ENCODE results near the gene TOX4. TPM values are rescaled to one million over a fixed set of nuclear protein-coding genes. Genes with fewer than 3 reads are reported as not detected.
A peak's percentile ranks its signal among the peaks of the same experiment; 100 is the strongest.

The TOX4 gene
- polyA plus RNA-seq, 4 donors = 20.4 to 54.0 (median 24.7) TPM

DNA sequence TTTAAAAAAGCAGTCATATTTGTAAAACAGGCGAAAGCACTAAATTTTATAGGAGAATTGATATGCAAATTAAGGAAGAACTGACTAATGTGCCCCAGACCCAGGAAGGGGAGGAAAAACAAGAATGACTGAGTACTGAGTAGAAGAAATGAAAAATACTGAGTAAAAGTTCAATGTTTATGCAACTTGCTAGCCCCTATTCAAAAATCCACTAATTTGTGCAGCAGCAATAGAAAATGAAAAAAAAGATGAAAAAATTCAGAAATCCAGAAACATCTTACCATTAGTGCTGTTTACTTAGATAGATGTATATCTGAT is 27.1 kb upstream of the TOX4 start:
- Histone ChIP-seq H3K36me3 (ENCODE audit: control insufficient read depth in 3 of 3, insufficient read depth in 2 of 3, low read depth in 1 of 3, low read length in 3 of 3) (peaks cover 0 to 17% (median 0%) of the 10 kb centered on the region in 3 donors), H3K4me1 (ENCODE audit: control insufficient read depth in 3 of 3, insufficient read depth in 2 of 3, low read depth in 1 of 3, low read length in 2 of 3) (peaks cover 0 to 3% (median 1%) of the 10 kb centered on the region in 3 donors), H3K4me3 (ENCODE audit: low read depth in 1 of 3, low read length in 3 of 3) (no peak overlapping the region), H3K27ac (ENCODE audit: low read depth in 1 of 3, low read length in 2 of 3) (no peak overlapping the region), H3K9me3 (ENCODE audit: control insufficient read depth in 2 of 2, insufficient read depth in 1 of 2, low read depth in 1 of 2, low read length in 1 of 2) (no peaks in the 10 kb centered on the region), H3K27me3 (ENCODE audit: control insufficient read depth in 3 of 3, insufficient read depth in 3 of 3, low read length in 3 of 3) (no peaks in the 10 kb centered on the region)
- no peak for DNase-seq
- FAIRE-seq = no peak
- 76 to 91% (median 86%) methylated on average over 1 of the region's 1 CpG for WGBS, 3 donors

DNA sequence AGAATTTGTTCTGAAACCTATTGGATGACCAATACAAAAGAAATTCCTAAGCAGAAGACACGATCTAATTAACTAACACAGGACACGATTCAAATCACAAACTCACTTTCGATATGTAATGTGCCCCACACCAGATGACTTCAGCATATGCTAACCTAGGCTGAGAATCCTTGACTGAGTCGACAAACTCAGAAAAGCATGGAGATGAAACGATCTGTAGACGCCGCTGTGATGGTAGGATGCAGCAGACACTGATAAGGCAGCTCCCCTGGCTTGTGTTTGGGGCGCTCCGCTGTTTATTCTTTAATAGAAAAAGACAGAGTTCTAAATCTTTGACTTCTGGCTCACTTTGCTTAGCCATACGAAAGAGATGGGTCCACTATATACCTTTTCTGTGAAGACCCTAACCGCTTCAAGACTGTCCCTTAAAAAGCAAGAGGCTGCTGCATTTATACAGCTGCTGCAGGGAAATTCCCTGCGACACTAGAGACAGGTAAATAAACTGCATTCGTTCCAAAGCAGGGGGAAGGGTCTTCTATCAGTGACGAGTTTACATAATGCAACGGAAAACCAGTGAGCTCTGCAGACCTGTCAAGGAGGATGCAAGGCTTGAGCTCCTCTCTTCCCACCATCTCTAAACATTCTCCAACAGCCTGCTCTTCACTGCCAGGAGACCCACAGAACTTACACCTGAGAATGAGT is 22.0 kb upstream of the TOX4 start:
- peaks cover 0 to 5% (median 3%) of the 10 kb centered on the region in 3 donors for H3K4me1 ChIP-seq (ENCODE audit: control insufficient read depth in 3 of 3, insufficient read depth in 2 of 3, low read depth in 1 of 3, low read length in 2 of 3)
- H3K27ac ChIP-seq (ENCODE audit: low read depth in 1 of 3, low read length in 2 of 3) = peak overlapping the region; percentile 77 to 98 (median 89)
- H3K4me3 ChIP-seq (ENCODE audit: low read depth in 1 of 3, low read length in 3 of 3) = peak overlapping the region; percentile 53 to 97 (median 85)
- H3K36me3 ChIP-seq (ENCODE audit: control insufficient read depth in 3 of 3, insufficient read depth in 2 of 3, low read depth in 1 of 3, low read length in 3 of 3) = peaks cover 0 to 13% (median 0%) of the 10 kb centered on the region in 3 donors
- DNase-seq = peak; percentile 11 to 41
- no peak for FAIRE-seq
- H3K27me3 ChIP-seq (ENCODE audit: control insufficient read depth in 3 of 3, insufficient read depth in 3 of 3, low read length in 3 of 3) = no peaks in the 10 kb centered on the region
- WGBS, 3 donors = 3 to 22% (median 9%) methylated on average over 15 of the region's 15 CpGs
- no peaks in the 10 kb centered on the region for H3K9me3 ChIP-seq (ENCODE audit: control insufficient read depth in 2 of 2, insufficient read depth in 1 of 2, low read depth in 1 of 2, low read length in 1 of 2)

DNA sequence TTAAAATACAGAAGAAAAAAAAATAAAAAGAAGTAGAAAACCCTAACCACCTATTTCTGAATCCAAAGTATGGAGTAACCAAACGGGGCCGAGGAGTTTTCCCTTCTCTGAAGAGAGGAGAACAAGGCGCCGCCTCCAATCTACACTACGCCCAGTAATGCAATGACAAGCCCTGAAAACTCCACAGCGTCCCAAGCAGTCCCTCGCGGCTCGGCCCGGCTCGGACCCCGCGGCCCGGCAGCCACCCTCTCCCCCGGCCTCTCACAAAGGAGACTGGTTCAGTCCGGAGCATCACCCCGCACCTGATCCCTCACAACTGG is 21.4 kb upstream of the TOX4 start:
- no peaks in the 10 kb centered on the region for H3K27me3 ChIP-seq (ENCODE audit: control insufficient read depth in 3 of 3, insufficient read depth in 3 of 3, low read length in 3 of 3)
- DNase-seq (no peak), FAIRE-seq (no peak)
- H3K27ac ChIP-seq (ENCODE audit: low read depth in 1 of 3, low read length in 2 of 3) = peak overlapping the region; percentile 77 to 98 (median 89)
- H3K36me3 ChIP-seq (ENCODE audit: control insufficient read depth in 3 of 3, insufficient read depth in 2 of 3, low read depth in 1 of 3, low read length in 3 of 3) = peaks cover 0 to 14% (median 0%) of the 10 kb centered on the region in 3 donors
- H3K4me1 ChIP-seq (ENCODE audit: control insufficient read depth in 3 of 3, insufficient read depth in 2 of 3, low read depth in 1 of 3, low read length in 2 of 3) = peaks cover 0 to 5% (median 3%) of the 10 kb centered on the region in 3 donors
- H3K9me3 ChIP-seq (ENCODE audit: control insufficient read depth in 2 of 2, insufficient read depth in 1 of 2, low read depth in 1 of 2, low read length in 1 of 2) = no peaks in the 10 kb centered on the region
- 0 to 1% (median 0%) methylated on average over 17 of the region's 17 CpGs for WGBS, 3 donors
- H3K4me3 ChIP-seq (ENCODE audit: low read depth in 1 of 3, low read length in 3 of 3) = peak overlapping the region; percentile 53 to 97 (median 85)

DNA sequence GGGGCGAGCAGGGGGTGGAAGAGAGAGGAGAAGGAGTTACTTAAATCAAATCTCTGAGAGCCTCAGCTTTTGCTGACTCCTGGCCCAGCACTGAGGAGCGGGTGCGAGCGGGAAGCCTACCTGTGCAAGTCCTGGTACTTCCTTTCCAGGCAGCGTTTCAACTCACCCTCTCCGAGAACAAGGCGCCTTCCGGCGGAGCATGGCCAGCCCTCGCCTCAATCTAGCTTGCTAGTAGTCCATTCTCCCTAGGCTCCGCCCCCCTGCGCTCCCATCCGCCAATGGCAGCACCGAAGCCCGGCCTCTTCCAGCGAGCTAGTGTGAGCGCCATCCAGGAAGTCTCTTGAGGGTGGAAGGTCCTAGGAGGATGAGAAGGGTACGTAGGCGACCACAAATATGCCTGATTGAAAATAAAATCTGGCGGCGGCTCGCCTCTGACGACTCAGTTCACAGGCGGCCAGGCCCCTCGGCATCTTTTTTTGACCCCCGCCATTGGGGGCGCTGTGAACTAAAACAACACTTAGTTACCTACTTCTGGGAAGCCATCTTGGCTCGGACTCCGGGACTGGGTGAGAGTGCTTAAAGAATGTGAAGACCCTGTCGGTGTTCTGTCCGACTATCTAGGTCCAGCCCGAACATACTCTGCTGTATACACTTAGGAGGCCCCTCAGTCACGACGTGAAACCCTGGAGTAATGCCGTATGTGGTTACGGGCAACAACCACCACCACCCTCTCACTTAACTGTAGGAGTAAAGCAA is 20.9 kb upstream of the TOX4 start, which contains the start of gene CHD8:
Gene CHD8, minus strand, starts transcription at position 212 of the 756 bp plus-strand sequence. CDS start 24,480 bp downstream, outside the sequence.
- Histone ChIP-seq H3K36me3 (ENCODE audit: control insufficient read depth in 3 of 3, insufficient read depth in 2 of 3, low read depth in 1 of 3, low read length in 3 of 3) (peaks cover 0 to 20% (median 4%) of the 10 kb centered on the region in 3 donors), H3K27me3 (ENCODE audit: control insufficient read depth in 3 of 3, insufficient read depth in 3 of 3, low read length in 3 of 3) (no peaks in the 10 kb centered on the region), H3K9me3 (ENCODE audit: control insufficient read depth in 2 of 2, insufficient read depth in 1 of 2, low read depth in 1 of 2, low read length in 1 of 2) (no peaks in the 10 kb centered on the region), H3K27ac (ENCODE audit: low read depth in 1 of 3, low read length in 2 of 3) (peak within 1 kb of the TSS; percentile 94 to 98 (median 94)), H3K4me3 (ENCODE audit: low read depth in 1 of 3, low read length in 3 of 3) (peak within 1 kb of the TSS; percentile 55 to 97 (median 85)), H3K4me1 (ENCODE audit: control insufficient read depth in 3 of 3, insufficient read depth in 2 of 3, low read depth in 1 of 3, low read length in 2 of 3) (peaks cover 0 to 5% (median 3%) of the 10 kb centered on the region in 3 donors)
- no peak for FAIRE-seq
- 0 to 1% (median 1%) methylated on average over 36 of the region's 36 CpGs for WGBS, 3 donors
- DNase-seq = peak; percentile 99 to 100

DNA sequence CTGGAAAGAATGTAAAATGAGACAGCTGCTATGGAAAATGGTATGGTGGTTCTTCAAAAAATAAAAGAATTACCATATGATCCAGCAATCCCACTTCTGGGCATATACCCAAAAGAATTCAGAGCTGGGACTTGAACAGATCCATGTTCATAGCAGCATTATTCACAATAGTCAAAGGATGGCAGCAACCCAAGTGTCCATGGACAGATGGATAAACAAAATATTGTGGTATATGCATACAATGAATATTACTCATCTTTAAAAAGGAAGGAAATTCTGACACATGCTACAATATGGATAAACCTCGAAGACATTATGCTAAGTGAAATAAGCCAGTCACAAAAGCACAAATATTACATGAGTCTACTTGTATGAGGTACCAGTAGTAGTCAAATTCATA is 9.4 kb upstream of the TOX4 start:
- 58 to 91% (median 87%) methylated on average over 1 of the region's 1 CpG for WGBS, 3 donors
- no peak for FAIRE-seq
- Histone ChIP-seq H3K27ac (ENCODE audit: low read depth in 1 of 3, low read length in 2 of 3) (no peak overlapping the region), H3K4me1 (ENCODE audit: control insufficient read depth in 3 of 3, insufficient read depth in 2 of 3, low read depth in 1 of 3, low read length in 2 of 3) (no peaks in the 10 kb centered on the region), H3K9me3 (ENCODE audit: control insufficient read depth in 2 of 2, insufficient read depth in 1 of 2, low read depth in 1 of 2, low read length in 1 of 2) (no peaks in the 10 kb centered on the region), H3K27me3 (ENCODE audit: control insufficient read depth in 3 of 3, insufficient read depth in 3 of 3, low read length in 3 of 3) (no peaks in the 10 kb centered on the region), H3K36me3 (ENCODE audit: control insufficient read depth in 3 of 3, insufficient read depth in 2 of 3, low read depth in 1 of 3, low read length in 3 of 3) (peaks cover 4 to 22% (median 13%) of the 10 kb centered on the region in 3 donors), H3K4me3 (ENCODE audit: low read depth in 1 of 3, low read length in 3 of 3) (no peak overlapping the region)
- DNase-seq = no peak

DNA sequence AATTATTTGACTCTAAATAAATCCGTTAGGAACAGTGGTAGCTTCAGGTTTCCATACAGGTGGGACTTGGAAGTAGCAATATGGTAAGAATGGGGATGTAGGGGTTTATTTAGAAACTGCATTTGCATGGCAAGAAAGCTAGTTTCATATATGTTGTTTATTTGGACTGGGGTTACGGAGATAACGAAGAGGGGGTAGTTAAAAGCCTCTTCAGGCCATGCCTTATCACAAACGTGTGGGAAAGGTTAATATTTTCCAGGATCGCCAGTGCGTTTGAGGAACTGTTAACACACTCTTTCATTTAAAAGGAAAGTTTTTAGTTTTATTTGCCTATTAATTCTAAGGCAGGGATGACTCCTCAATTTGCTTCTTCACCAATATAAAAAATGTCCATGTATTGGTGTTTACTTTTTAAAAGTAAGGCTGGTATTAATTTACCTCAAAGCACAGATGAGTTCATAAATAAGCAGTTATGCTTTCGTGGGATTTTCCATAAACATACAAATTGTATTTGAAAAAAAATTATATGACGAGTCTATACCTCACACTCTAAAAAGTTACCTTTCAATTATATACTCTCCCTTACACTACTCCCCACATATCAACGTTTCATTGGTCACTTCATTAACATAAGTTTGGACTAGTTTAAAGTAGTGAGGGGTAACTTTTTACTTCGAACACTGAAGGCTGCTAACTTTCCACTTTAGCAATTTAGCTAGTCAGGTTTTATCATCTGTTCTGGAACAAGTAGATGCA is 1.1 kb upstream of the TOX4 start:
- H3K9me3 ChIP-seq (ENCODE audit: control insufficient read depth in 2 of 2, insufficient read depth in 1 of 2, low read depth in 1 of 2, low read length in 1 of 2) = no peaks in the 10 kb centered on the region
- WGBS, 3 donors = 7 to 29% (median 17%) methylated on average over 10 of the region's 10 CpGs
- FAIRE-seq (no peak), DNase-seq (peak in 1 of 2 donors; percentile 15)
- H3K36me3 ChIP-seq (ENCODE audit: control insufficient read depth in 3 of 3, insufficient read depth in 2 of 3, low read depth in 1 of 3, low read length in 3 of 3) = peaks cover 0 to 20% (median 5%) of the 10 kb centered on the region in 3 donors
- H3K27me3 ChIP-seq (ENCODE audit: control insufficient read depth in 3 of 3, insufficient read depth in 3 of 3, low read length in 3 of 3) = no peaks in the 10 kb centered on the region
- peak overlapping the region; percentile 73 to 93 (median 81) for H3K27ac ChIP-seq (ENCODE audit: low read depth in 1 of 3, low read length in 2 of 3)
- H3K4me1 ChIP-seq (ENCODE audit: control insufficient read depth in 3 of 3, insufficient read depth in 2 of 3, low read depth in 1 of 3, low read length in 2 of 3) = peaks cover 0 to 4% (median 2%) of the 10 kb centered on the region in 3 donors
- peak overlapping the region; percentile 40 to 91 (median 71) for H3K4me3 ChIP-seq (ENCODE audit: low read depth in 1 of 3, low read length in 3 of 3)

DNA sequence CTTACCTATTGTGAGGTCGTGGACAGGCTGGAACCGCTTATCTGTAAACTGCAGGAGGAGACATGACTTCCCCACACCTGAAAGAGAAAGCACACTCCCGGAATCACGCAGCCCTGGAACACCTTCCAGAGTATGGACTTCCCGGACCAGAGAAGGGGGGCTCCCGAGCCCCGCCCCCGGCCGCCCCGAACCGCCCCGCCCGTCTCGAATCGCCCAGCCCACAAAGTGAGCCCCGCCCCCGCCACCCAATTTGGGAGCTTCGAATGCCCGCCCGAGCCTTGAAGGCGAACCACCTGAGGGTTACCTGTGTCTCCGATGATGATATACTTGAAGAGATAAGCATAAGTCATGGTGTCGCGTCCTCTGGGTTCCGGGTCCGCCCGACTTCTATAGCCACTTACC is 471 bp upstream of the TOX4 start:
- no peaks in the 10 kb centered on the region for H3K9me3 ChIP-seq (ENCODE audit: control insufficient read depth in 2 of 2, insufficient read depth in 1 of 2, low read depth in 1 of 2, low read length in 1 of 2)
- DNase-seq (peak in 1 of 2 donors; percentile 92), FAIRE-seq (no peak)
- peaks cover 0 to 4% (median 2%) of the 10 kb centered on the region in 3 donors for H3K4me1 ChIP-seq (ENCODE audit: control insufficient read depth in 3 of 3, insufficient read depth in 2 of 3, low read depth in 1 of 3, low read length in 2 of 3)
- peak overlapping the region; percentile 40 to 91 (median 71) for H3K4me3 ChIP-seq (ENCODE audit: low read depth in 1 of 3, low read length in 3 of 3)
- peaks cover 0 to 20% (median 7%) of the 10 kb centered on the region in 3 donors for H3K36me3 ChIP-seq (ENCODE audit: control insufficient read depth in 3 of 3, insufficient read depth in 2 of 3, low read depth in 1 of 3, low read length in 3 of 3)
- 0 to 2% (median 1%) methylated on average over 24 to 27 of the region's 27 CpGs for WGBS, 3 donors
- peak overlapping the region; percentile 73 to 93 (median 81) for H3K27ac ChIP-seq (ENCODE audit: low read depth in 1 of 3, low read length in 2 of 3)
- H3K27me3 ChIP-seq (ENCODE audit: control insufficient read depth in 3 of 3, insufficient read depth in 3 of 3, low read length in 3 of 3) = no peaks in the 10 kb centered on the region

DNA sequence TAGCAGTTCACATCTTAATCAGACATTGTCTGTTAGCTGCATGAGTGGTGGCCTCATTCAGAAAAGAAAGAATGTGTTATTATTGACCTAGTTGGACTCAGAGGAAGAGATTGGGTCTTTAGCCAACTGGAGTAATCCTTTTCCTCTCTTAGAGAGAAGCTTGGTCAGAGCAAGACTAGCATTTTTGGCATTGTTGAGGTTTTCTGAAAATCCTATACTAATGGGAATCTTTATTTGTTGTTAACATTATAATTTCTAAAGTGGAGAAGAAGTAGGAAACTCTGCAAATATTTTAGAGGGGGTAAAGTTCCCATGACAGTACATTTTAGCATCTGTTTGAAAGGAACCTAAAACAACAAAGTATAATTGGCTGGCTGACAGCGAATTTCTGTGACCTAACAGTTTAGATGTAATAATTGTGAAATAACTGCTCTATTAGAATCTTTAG is 9.7 kb downstream of the TOX4 start:
- H3K4me3 ChIP-seq (ENCODE audit: low read depth in 1 of 3, low read length in 3 of 3) = no peak overlapping the region
- no peaks in the 10 kb centered on the region for H3K4me1 ChIP-seq (ENCODE audit: control insufficient read depth in 3 of 3, insufficient read depth in 2 of 3, low read depth in 1 of 3, low read length in 2 of 3)
- no peaks in the 10 kb centered on the region for H3K27me3 ChIP-seq (ENCODE audit: control insufficient read depth in 3 of 3, insufficient read depth in 3 of 3, low read length in 3 of 3)
- H3K36me3 ChIP-seq (ENCODE audit: control insufficient read depth in 3 of 3, insufficient read depth in 2 of 3, low read depth in 1 of 3, low read length in 3 of 3) = peaks cover 7 to 30% (median 10%) of the 10 kb centered on the region in 3 donors
- WGBS, 3 donors = 78 to 90% (median 84%) methylated on average over 1 of the region's 1 CpG
- DNase-seq (no peak), FAIRE-seq (no peak)
- H3K27ac ChIP-seq (ENCODE audit: low read depth in 1 of 3, low read length in 2 of 3) = no peak overlapping the region
- no peaks in the 10 kb centered on the region for H3K9me3 ChIP-seq (ENCODE audit: control insufficient read depth in 2 of 2, insufficient read depth in 1 of 2, low read depth in 1 of 2, low read length in 1 of 2)

Data from small intestine (tissue), 7 donors.